Glutamatergic neuron (in vitro differentiated cells): ENCODE results near the gene VTI1B. TPM values are rescaled to one million over a fixed set of nuclear protein-coding genes. Genes with fewer than 3 reads are reported as not detected.

Source experiments
- DNase-seq: peaks from one replicate; pipeline ENCODE4 v3.0.0; 2022
- H3K27ac Mint-ChIP-seq: one replicate; pipeline ENCODE4 v1.8.0; 2020; ENCODE audit warnings: mild to moderate bottlenecking, mixed read lengths, inconsistent platforms; ENCODE audit not compliant: unreplicated experiment
- H3K27me3 Mint-ChIP-seq: one replicate; pipeline ENCODE4 v1.8.0; 2020; ENCODE audit warnings: mild to moderate bottlenecking, moderate library complexity, mixed read lengths, inconsistent platforms; ENCODE audit not compliant: unreplicated experiment
- H3K36me3 Mint-ChIP-seq: one replicate; pipeline ENCODE4 v1.8.0; 2020; ENCODE audit warnings: mild to moderate bottlenecking, mixed read lengths, inconsistent platforms; ENCODE audit not compliant: unreplicated experiment
- H3K4me1 Mint-ChIP-seq: one replicate; pipeline ENCODE4 v1.8.0; 2020; ENCODE audit warnings: mild to moderate bottlenecking, low read depth, mixed read lengths, inconsistent platforms; ENCODE audit not compliant: unreplicated experiment
- H3K4me3 Mint-ChIP-seq: one replicate; pipeline ENCODE4 v1.8.0; 2020; ENCODE audit warnings: mild to moderate bottlenecking, mixed read lengths, inconsistent platforms; ENCODE audit not compliant: unreplicated experiment
- H3K9me3 Mint-ChIP-seq: one replicate; pipeline ENCODE4 v1.8.0; 2020; ENCODE audit warnings: mild to moderate bottlenecking, moderate library complexity, mixed read lengths, inconsistent platforms; ENCODE audit not compliant: unreplicated experiment
- total RNA-seq: library from RNA; stranded (reverse); fragmentation: NEBNext Ultra II Directional; extraction: Animal tissue kit (Norgen Biotek cat#: 25700); gene quantifications from one replicate; pipeline ENCODE4 v1.2.1, GENCODE V29; 2021; ENCODE audit not compliant: unreplicated experiment
- TF ChIP-seq, protein P1 (sequence below): fragments of 200-600 bp; sonication (generic); IDR thresholded peaks from one replicate; pipeline ENCODE4 v1.5.0; 2021; ENCODE audit not compliant: partially characterized antibody, unreplicated experiment

Gene VTI1B
- total RNA-seq, 1 donor from 2014 or later = 77.7 TPM

DNA sequence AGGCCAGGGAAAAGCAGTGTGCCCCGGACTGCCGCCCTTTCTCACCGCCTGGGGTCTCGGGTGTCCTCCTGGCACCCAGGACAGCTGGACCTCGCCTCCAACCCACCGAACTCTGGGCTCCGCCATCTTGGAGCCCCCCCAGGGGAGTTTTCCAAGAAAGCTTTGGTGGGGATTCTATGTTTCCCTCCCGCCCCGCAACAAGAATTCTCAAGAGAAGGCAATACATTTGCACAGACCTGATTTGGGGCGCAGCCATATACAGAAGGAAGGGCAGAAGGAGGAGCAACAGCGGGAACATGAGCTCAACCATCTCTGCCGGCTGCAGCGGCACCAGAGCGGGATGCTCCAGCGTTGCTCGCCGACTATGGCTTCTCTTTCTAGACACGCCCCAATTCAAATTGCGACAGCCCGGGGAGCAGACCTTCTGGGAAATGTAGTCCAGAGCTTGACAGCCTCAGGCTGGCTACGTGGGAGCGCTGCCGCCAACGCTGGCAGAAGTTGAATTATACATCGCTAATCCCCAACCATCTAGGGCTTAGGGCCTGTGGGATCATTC, 21.0 kb upstream of the VTI1B start, which contains the start of gene RDH11:
RDH11 (minus strand) TSS at position 371 of the 556 bp plus-strand sequence; CDS start at position 310, 61 bp downstream.
- H3K9me3 Mint-ChIP-seq = peaks cover 8% of the 10 kb centered on the region
- peak; percentile 85 for DNase-seq
- H3K36me3 Mint-ChIP-seq = no peaks in the 10 kb centered on the region
- peak within 1 kb of the TSS; percentile 96 for H3K27ac Mint-ChIP-seq
- TF ChIP-seq, protein P1, sequence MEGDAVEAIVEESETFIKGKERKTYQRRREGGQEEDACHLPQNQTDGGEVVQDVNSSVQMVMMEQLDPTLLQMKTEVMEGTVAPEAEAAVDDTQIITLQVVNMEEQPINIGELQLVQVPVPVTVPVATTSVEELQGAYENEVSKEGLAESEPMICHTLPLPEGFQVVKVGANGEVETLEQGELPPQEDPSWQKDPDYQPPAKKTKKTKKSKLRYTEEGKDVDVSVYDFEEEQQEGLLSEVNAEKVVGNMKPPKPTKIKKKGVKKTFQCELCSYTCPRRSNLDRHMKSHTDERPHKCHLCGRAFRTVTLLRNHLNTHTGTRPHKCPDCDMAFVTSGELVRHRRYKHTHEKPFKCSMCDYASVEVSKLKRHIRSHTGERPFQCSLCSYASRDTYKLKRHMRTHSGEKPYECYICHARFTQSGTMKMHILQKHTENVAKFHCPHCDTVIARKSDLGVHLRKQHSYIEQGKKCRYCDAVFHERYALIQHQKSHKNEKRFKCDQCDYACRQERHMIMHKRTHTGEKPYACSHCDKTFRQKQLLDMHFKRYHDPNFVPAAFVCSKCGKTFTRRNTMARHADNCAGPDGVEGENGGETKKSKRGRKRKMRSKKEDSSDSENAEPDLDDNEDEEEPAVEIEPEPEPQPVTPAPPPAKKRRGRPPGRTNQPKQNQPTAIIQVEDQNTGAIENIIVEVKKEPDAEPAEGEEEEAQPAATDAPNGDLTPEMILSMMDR = no peak
- H3K27me3 Mint-ChIP-seq = no peaks in the 10 kb centered on the region
- H3K4me3 Mint-ChIP-seq = peak within 1 kb of the TSS; percentile 96
- H3K4me1 Mint-ChIP-seq = peaks cover 9% of the 10 kb centered on the region

DNA sequence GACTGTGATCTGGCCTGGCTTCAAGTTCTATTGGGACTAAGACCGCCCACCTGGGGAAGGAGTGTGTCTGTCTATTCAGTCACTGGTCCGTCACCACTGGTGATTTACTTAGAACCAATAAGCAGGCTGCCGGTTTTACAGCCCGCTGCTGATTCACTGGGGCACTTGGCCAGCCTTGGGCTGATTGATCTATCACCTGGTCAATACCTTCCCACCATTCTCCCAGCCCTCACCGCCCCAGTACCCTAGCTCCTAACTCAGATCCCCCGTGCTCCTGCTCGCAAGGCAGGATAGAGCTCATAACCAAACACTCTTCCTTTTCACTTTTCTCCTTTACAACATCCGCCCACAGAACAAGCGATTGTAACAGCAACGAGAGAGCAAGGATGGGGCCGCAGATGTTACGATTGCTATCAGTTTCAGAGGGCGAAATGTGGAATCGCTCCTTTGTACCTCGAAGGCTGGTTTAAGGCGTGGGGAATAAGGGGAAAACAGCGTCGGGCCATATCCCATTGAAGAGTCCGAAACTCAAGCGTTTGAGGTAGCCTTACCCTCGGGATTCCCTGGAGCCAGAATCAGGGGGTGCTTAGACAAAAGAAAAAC, 20.5 kb upstream of the VTI1B start:
- Mint-ChIP-seq H3K36me3 (no peaks in the 10 kb centered on the region), H3K27me3 (no peaks in the 10 kb centered on the region), H3K9me3 (peaks cover 8% of the 10 kb centered on the region), H3K27ac (peak overlapping the region; percentile 96), H3K4me1 (peaks cover 9% of the 10 kb centered on the region), H3K4me3 (peak overlapping the region; percentile 96)
- peak; percentile 65 for DNase-seq
- TF ChIP-seq, protein P1 = no peak

DNA sequence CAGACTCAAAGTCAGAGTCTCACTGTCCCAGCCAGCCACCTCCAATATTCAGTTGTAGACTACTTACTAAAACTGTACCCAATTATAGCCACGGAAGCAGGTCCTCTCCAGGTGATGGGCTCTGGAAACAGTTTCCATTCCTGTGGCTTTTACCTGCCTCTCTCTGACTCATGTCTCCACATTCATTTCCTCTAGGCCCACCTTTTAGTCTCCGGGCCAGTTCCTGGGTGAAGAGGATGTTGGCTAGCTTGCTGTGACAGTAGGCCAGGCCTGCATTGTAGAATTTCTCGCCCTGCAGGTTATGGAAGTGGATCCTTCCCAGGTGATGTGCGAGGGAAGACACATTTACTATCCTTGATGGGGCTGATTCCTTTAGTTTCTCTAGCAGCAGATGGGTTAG, 15.6 kb upstream of the VTI1B start:
- H3K4me1 Mint-ChIP-seq = peaks cover 9% of the 10 kb centered on the region
- no peak overlapping the region for H3K27ac Mint-ChIP-seq
- no peaks in the 10 kb centered on the region for H3K27me3 Mint-ChIP-seq
- no peak overlapping the region for H3K4me3 Mint-ChIP-seq
- DNase-seq = no peak
- H3K9me3 Mint-ChIP-seq = peaks cover 5% of the 10 kb centered on the region
- TF ChIP-seq, protein P1 = no peak
- H3K36me3 Mint-ChIP-seq = no peaks in the 10 kb centered on the region

DNA sequence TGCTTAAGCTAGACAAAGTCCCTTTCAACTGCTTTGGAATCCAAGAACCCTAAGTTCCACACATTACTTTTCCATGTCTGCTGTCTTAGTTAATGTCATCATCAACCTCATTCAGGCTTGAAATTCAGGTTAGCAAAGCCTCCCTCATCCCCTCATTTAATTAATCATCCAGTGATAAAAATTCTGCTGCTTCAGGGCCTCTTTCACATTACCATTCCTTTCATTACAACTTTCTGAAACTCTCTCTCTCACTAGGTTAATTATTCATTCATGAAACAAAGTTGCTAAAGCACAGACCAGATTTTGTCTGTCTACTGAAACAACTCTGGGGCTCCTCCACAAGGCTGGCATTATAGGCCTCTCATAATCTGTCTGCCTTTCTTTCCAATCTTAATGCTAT, 9.4 kb upstream of the VTI1B start:
- TF ChIP-seq, protein P1 = no peak
- Mint-ChIP-seq H3K4me3 (no peak overlapping the region), H3K27me3 (no peaks in the 10 kb centered on the region), H3K27ac (no peak overlapping the region), H3K4me1 (no peaks in the 10 kb centered on the region), H3K9me3 (no peaks in the 10 kb centered on the region), H3K36me3 (no peaks in the 10 kb centered on the region)
- DNase-seq = no peak

DNA sequence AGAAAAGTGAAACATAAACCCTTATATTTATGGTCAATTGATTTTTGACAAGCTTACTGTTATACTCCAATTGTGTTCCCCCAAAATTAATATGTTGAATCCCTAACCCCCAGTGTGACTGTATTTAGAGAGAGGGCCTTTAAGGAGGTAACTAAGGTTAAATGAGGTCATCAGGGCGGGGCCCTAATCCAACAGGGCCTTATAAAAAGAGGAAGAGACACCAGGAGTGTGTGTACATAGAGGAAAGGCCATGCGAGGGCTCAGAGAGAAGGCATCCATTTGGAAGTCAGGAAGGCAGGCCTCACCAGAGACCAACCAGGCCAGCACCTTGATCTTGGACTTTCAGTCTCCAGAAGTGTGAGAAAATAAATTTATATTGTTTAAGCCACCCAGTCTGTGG, 6.5 kb upstream of the VTI1B start:
- Mint-ChIP-seq H3K4me1 (no peaks in the 10 kb centered on the region), H3K27ac (no peak overlapping the region), H3K27me3 (no peaks in the 10 kb centered on the region), H3K4me3 (no peak overlapping the region), H3K36me3 (no peaks in the 10 kb centered on the region), H3K9me3 (no peaks in the 10 kb centered on the region)
- no peak for DNase-seq
- TF ChIP-seq, protein P1 = no peak
